ENCODE data around the gene ATF4. TPM values are rescaled to one million over a fixed set of nuclear protein-coding genes. Genes with fewer than 3 reads are reported as not detected.

The ATF4 gene
- total and polyA plus RNA-seq, 8 donors = 155 to 929 (median 419) TPM

DNA sequence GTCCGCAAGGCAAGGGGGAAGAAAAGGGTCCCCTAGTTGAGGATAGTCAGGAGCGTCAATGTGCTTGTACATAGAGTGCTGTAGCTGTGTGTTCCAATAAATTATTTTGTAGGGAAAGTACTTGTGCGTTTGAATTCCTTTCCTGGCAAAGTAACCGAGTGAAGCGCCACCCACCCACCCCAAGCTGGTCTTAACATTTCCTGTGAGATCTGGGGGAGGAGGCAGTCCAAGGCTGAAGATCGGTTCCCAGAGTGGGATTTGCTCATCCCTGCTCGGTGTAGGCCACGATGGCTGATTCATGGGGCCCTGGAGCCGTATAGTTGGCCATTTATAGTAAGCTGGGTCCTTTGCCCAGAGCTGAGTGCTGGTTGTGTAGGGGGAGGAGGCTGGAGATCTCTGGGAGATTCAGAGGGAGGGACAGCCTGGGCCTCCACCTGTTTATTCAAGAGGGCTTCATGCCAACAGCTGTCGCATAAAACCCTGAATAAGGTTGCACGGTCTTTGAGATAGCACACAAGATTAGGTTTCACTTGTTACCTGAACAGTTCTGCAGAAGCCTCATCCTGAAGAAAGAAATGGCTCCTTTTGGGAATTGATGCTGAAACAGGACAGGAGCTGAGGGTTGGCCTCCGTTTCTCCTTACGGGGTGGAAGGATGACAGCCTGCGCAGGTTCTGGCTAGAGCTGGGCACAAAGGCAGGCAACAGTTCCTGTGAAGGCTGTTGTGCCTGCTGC is 2.4 kb downstream of the ATF4 start:
- intact Hi-C loops (cut with DNase I; ENCODE audit: low total_unique reads) = no loop called here
- no peaks in the 10 kb centered on the region for H3K9me3 ChIP-seq
- TF ChIP-seq POLR2AphosphoS5 (IDR thresholded peaks at IDR 0.05) (peak in 2 of 3 donors; percentile 9 to 20), EP300 (IDR thresholded peaks at IDR 0.05) (no peak), POLR2A (IDR thresholded peaks at IDR 0.05) (no peak)
- TF ChIP-seq, protein P1, sequence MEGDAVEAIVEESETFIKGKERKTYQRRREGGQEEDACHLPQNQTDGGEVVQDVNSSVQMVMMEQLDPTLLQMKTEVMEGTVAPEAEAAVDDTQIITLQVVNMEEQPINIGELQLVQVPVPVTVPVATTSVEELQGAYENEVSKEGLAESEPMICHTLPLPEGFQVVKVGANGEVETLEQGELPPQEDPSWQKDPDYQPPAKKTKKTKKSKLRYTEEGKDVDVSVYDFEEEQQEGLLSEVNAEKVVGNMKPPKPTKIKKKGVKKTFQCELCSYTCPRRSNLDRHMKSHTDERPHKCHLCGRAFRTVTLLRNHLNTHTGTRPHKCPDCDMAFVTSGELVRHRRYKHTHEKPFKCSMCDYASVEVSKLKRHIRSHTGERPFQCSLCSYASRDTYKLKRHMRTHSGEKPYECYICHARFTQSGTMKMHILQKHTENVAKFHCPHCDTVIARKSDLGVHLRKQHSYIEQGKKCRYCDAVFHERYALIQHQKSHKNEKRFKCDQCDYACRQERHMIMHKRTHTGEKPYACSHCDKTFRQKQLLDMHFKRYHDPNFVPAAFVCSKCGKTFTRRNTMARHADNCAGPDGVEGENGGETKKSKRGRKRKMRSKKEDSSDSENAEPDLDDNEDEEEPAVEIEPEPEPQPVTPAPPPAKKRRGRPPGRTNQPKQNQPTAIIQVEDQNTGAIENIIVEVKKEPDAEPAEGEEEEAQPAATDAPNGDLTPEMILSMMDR (IDR thresholded peaks at IDR 0.05) = no peak
- peaks cover 46 to 82% (median 79%) of the 10 kb centered on the region in 4 donors for H3K4me1 ChIP-seq
- peaks cover 37 to 55% (median 53%) of the 10 kb centered on the region in 4 donors for H3K36me3 ChIP-seq
- WGBS, 5 donors = 4 to 11% (median 6%) methylated on average over 13 to 14 of the region's 14 CpGs
- no peaks in the 10 kb centered on the region for H3K27me3 ChIP-seq
- peak overlapping the region; percentile 95 to 100 (median 98) for H3K4me3 ChIP-seq
- peak; percentile 56 to 73 for DNase-seq
- peak overlapping the region; percentile 48 to 100 (median 99) for H3K27ac ChIP-seq

DNA sequence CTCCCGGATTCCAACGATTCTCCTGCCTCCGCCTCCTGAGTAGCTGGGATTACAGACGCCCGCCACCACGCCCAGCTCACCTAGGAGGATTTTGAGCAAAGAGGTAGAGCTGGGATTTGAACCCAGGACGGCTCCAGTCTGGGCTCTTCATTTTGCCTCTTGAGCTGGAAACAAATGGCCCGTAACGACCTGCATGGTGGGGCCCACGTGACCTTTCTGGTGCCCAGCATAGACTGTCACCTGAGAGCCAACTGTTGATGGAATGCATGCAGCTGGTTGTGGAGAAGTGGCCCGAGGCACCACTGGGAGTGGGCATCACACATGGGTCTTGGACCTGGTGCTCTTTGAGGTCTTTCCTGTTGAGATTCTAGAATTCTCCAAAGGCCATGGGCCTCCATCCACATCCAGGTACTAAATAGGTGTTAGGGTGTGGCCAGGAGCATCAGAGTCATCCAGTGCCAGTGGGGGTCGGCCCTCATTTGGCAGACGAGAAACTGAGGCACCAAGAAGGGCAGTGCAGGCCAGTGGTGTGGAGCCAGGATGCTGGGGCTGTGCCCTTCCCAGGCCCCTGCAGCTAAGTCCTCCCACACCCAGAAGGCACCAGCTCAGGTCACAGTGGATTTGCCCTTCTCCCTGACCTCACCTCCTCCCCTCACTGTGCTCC is 3.9 kb downstream of the ATF4 start:
- H3K9me3 ChIP-seq = no peaks in the 10 kb centered on the region

DNA sequence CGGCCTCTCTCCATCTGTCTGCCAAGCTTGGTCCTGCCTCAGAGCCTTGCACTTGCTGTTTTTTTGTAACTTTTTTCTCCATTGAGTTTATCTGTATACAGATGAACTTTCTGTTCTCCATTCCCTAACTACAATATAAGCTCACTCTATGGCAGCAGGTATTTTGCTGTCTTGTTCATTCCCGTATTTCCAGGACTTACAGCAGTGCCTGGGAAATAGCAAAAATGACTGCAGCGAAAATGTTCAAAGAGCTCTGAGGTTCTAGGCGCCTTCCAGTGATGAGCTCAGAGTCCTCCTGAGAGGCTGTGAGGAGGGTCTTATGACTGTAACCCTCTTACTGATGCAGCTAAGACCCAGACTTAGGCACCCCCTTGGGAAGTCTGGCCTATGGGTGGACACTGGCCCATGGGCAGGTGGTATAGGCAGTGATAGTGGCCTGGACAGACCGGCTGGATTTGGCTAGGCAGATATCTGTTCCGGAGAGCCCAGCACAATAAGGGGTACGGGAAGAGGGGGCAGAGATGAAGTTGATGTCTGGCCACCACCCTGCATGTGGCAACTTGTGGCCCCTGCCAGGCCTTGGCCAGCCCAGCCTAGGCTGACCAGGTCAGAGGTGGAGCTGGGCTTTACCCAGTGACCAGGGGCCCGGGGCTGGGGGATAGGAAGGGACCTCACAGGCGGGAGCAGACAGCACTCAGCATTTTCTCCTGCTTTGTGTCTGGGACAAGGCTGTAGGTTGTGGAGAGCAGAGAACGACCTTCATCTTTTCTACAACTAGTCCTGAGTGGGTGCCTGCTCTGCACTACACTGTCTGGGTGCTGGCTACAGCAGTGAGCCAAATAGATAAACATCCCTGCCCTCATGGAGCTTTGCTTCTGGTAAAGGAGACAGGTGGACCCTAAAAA is 4.6 kb downstream of the ATF4 start:
- WGBS, 5 donors = 70 to 75% (median 73%) methylated on average over 9 to 10 of the region's 10 CpGs
- H3K4me1 ChIP-seq = peaks cover 61 to 88% (median 86%) of the 10 kb centered on the region in 4 donors
- H3K27ac ChIP-seq = peak overlapping the region; percentile 3 to 99 (median 41)
- H3K4me3 ChIP-seq = peak overlapping the region in 2 of 4 donors; percentile 95 to 99
- no peaks in the 10 kb centered on the region for H3K9me3 ChIP-seq
- intact Hi-C loops (cut with DNase I; ENCODE audit: low total_unique reads) = no loop called here
- no peak for DNase-seq
- peaks cover 44 to 76% (median 73%) of the 10 kb centered on the region in 4 donors for H3K36me3 ChIP-seq
- TF ChIP-seq EP300 (IDR thresholded peaks at IDR 0.05) (no peak), POLR2A (IDR thresholded peaks at IDR 0.05) (no peak), POLR2AphosphoS5 (IDR thresholded peaks at IDR 0.05) (no peak)
- TF ChIP-seq, protein P1 (IDR thresholded peaks at IDR 0.05) = no peak
- no peaks in the 10 kb centered on the region for H3K27me3 ChIP-seq

More for the DNA sequence above, 3.9 kb downstream of the ATF4 start:
- Histone ChIP-seq H3K4me1 (peaks cover 55 to 84% (median 82%) of the 10 kb centered on the region in 4 donors), H3K36me3 (peaks cover 43 to 69% (median 66%) of the 10 kb centered on the region in 4 donors), H3K27ac (peak overlapping the region in 4 of 5 donors; percentile 28 to 100 (median 70)), H3K27me3 (no peaks in the 10 kb centered on the region), H3K4me3 (peak overlapping the region in 2 of 4 donors; percentile 95 to 99)
- DNase-seq = no peak
- intact Hi-C loops (cut with DNase I; ENCODE audit: low total_unique reads) = no loop called here
- 54 to 65% (median 58%) methylated on average over 10 to 13 of the region's 13 CpGs for WGBS, 5 donors
- TF ChIP-seq POLR2AphosphoS5 (IDR thresholded peaks at IDR 0.05) (no peak), POLR2A (IDR thresholded peaks at IDR 0.05) (no peak), EP300 (IDR thresholded peaks at IDR 0.05) (no peak)
- TF ChIP-seq, protein P1 (IDR thresholded peaks at IDR 0.05) = no peak

DNA sequence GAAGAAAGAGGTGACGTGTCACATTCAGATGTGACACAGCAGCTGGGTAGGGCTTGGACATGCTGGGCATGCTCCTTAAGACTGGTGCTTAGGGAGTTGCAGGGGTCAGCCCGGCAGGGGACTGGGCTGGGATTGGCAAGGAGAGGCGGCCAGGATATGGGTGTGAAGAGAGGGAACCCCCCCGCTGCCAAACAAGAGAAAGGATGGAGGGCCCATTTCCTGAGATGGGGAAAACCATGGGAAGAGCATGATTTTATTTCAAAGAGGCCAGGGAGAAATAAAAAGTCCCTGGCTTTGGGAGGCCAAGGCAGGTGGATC is 5.3 kb downstream of the ATF4 start:
- H3K36me3 ChIP-seq = peaks cover 48 to 81% (median 78%) of the 10 kb centered on the region in 4 donors
- 55 to 73% (median 68%) methylated on average over 4 of the region's 4 CpGs for WGBS, 5 donors
- no peak overlapping the region for H3K4me3 ChIP-seq
- no peak for DNase-seq
- H3K27ac ChIP-seq = peak overlapping the region in 3 of 5 donors; percentile 4 to 99 (median 82)
- TF ChIP-seq EP300 (IDR thresholded peaks at IDR 0.05) = no peak
- no peak for TF ChIP-seq POLR2A (IDR thresholded peaks at IDR 0.05)
- no peak for TF ChIP-seq POLR2AphosphoS5 (IDR thresholded peaks at IDR 0.05)
- TF ChIP-seq, protein P1 (IDR thresholded peaks at IDR 0.05) = no peak
- peaks cover 67 to 94% (median 92%) of the 10 kb centered on the region in 4 donors for H3K4me1 ChIP-seq
- H3K27me3 ChIP-seq = no peaks in the 10 kb centered on the region
- intact Hi-C loops (cut with DNase I; ENCODE audit: low total_unique reads) = no loop called here
- no peaks in the 10 kb centered on the region for H3K9me3 ChIP-seq

Data from stomach (tissue), 9 donors.